IMR-90 (cell line): ENCODE measurements around the gene STK35.

Experiments used
- MAZ ChIP-seq: IDR thresholded peaks from 2 replicates; pipeline ENCODE4 v1.6.1; 2012; ENCODE audit warnings: low read depth, mild to moderate bottlenecking, low read length, improper control_type of control experiment, moderate library complexity, borderline replicate concordance
- RCOR1 ChIP-seq: IDR thresholded peaks from 2 replicates; pipeline ENCODE4 v1.6.1; 2012; ENCODE audit warnings: mild to moderate bottlenecking, low read length, improper control_type of control experiment; ENCODE audit not compliant: insufficient replicate concordance
- TF ChIP-seq, protein P1 (sequence below): conservative IDR thresholded peaks from 2 replicates; pipeline ENCODE4 v1.5.1; 2012; ENCODE audit warnings: mild to moderate bottlenecking, low read depth, low read length, improper control_type of control experiment

GRCh38 chr20:2104236-2104635, 2.6 kb downstream of the STK35 start:
- TF ChIP-seq MAZ: no peak
- TF ChIP-seq, protein P1, sequence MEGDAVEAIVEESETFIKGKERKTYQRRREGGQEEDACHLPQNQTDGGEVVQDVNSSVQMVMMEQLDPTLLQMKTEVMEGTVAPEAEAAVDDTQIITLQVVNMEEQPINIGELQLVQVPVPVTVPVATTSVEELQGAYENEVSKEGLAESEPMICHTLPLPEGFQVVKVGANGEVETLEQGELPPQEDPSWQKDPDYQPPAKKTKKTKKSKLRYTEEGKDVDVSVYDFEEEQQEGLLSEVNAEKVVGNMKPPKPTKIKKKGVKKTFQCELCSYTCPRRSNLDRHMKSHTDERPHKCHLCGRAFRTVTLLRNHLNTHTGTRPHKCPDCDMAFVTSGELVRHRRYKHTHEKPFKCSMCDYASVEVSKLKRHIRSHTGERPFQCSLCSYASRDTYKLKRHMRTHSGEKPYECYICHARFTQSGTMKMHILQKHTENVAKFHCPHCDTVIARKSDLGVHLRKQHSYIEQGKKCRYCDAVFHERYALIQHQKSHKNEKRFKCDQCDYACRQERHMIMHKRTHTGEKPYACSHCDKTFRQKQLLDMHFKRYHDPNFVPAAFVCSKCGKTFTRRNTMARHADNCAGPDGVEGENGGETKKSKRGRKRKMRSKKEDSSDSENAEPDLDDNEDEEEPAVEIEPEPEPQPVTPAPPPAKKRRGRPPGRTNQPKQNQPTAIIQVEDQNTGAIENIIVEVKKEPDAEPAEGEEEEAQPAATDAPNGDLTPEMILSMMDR: no peak
- no peak for TF ChIP-seq RCOR1
